HG03354 (cell line): ENCODE measurements around the gene COX14.
"Not testable (repeated sequence)": the region's sequence is repeated elsewhere in the genome, so short reads cannot be mapped to it uniquely, and the experiment has no call there.

Source experiments
- ATAC-seq: cut with Tn5 transposase; IDR thresholded peaks from one replicate; pipeline ENCODE4 v1.9.1; 2021; ENCODE audit warnings: mild to moderate bottlenecking; ENCODE audit not compliant: unreplicated experiment, poor library complexity, severe bottlenecking

The COX14 gene

GRCh38 chr12:50147281-50147680 is 35.2 kb downstream of the COX14 start:
- ATAC-seq, result no peak

- not testable (repeated sequence) for ATAC-seq
Observed at GRCh38 chr12:50148011-50148410, 36.0 kb downstream of the COX14 start.

- ATAC-seq, result no peak
Observed at GRCh38 chr12:50149311-50149710, 37.3 kb downstream of the COX14 start.

GRCh38 chr12:50151047-50151687 is 39.1 kb downstream of the COX14 start:
- no peak for ATAC-seq

- not testable (repeated sequence) for ATAC-seq
Observed at GRCh38 chr12:50154947-50155346, 42.9 kb downstream of the COX14 start.

GRCh38 chr12:50156641-50157040 is 44.6 kb downstream of the COX14 start:
- ATAC-seq, result no peak

GRCh38 chr12:50157259-50157658 is 45.2 kb downstream of the COX14 start:
- no peak for ATAC-seq

GRCh38 chr12:50160643-50161042 is 48.6 kb downstream of the COX14 start:
- no peak for ATAC-seq

GRCh38 chr12:50162230-50162629 is 50.2 kb downstream of the COX14 start:
- ATAC-seq, result no peak

- no peak for ATAC-seq
Observed at GRCh38 chr12:50164963-50165362, 52.9 kb downstream of the COX14 start.

GRCh38 chr12:50166799-50167048 is 54.7 kb downstream of the COX14 start:
- ATAC-seq, result peak; percentile 45

- ATAC-seq, result peak; percentile 97
Observed at GRCh38 chr12:50167049-50167828, 55.2 kb downstream of the COX14 start, which contains the start of gene CERS5. TSS of gene CERS5 (minus strand) at chr12:50167369. CDS start at chr12:50167297, 72 bp downstream.
